Lung (tissue), 12 donors: ENCODE results near the gene PRR36. TPM values are rescaled to one million over a fixed set of nuclear protein-coding genes. Genes with fewer than 3 reads are reported as not detected.
A peak's percentile ranks its signal among the peaks of the same experiment; 100 is the strongest.

Experiments
- ATAC-seq: fragments of 200-7000 bp; cut with Tn5 transposase; one replicate; pipeline ENCODE4 v1.9.1; 2020; ENCODE audit warnings: moderate number of reproducible peaks; ENCODE audit not compliant: insufficient read depth, low FRiP score
- DNase-seq, 3 donors: peaks; one replicate each; pipeline ENCODE4 v3.0.0-alpha.2; 2013 to 2017
- H3K27ac ChIP-seq, 2 donors: one replicate each; pipeline ENCODE4 v1.5.1; 2013; ENCODE audit warnings: mild to moderate bottlenecking in 2 of 2, moderate library complexity in 2 of 2, control low read depth in 1 of 2, inconsistent platforms in 1 of 2, low read depth in 1 of 2, low read length in 1 of 2
- H3K27me3 ChIP-seq, 3 donors: one replicate each; pipeline ENCODE4 v1.5.1; 2013; ENCODE audit warnings: low read length in 2 of 3; ENCODE audit not compliant: control insufficient read depth in 3 of 3, insufficient read depth in 3 of 3
- H3K36me3 ChIP-seq, 4 donors: one replicate each; pipeline ENCODE4 v1.5.1; 2013; ENCODE audit warnings: low read length in 4 of 4, mild to moderate bottlenecking in 1 of 4, moderate library complexity in 1 of 4; ENCODE audit not compliant: control insufficient read depth in 4 of 4, insufficient read depth in 4 of 4
- H3K4me1 ChIP-seq, 5 donors: one replicate each; pipeline ENCODE4 v1.5.1; 2013; ENCODE audit warnings: low read length in 5 of 5, mild to moderate bottlenecking in 2 of 5, moderate library complexity in 1 of 5; ENCODE audit not compliant: control insufficient read depth in 5 of 5, insufficient read depth in 5 of 5
- H3K4me3 ChIP-seq: one replicate; pipeline ENCODE4 v1.5.1; 2013; ENCODE audit warnings: mild to moderate bottlenecking, control low read depth, moderate library complexity
- H3K9ac ChIP-seq, 2 donors: one replicate each; pipeline ENCODE4 v1.5.1; 2013; ENCODE audit warnings: low read length in 2 of 2, control low read depth in 1 of 2; ENCODE audit not compliant: insufficient read depth in 1 of 2
- H3K9me3 ChIP-seq, 4 donors: one replicate each; pipeline ENCODE4 v1.5.1; 2013; ENCODE audit warnings: low read length in 3 of 4, mild to moderate bottlenecking in 1 of 4, moderate library complexity in 1 of 4; ENCODE audit not compliant: control insufficient read depth in 4 of 4, insufficient read depth in 3 of 4
- whole genome bisulfite sequencing, 2 donors: extraction: QIAGEN DNeasy Blood & Tissue Kit; methylation state at CpG; one replicate each; pipeline ENCODE4 v1.1.7; 2013; 5-methylcytosine and 5-hydroxymethylcytosine counted together
- polyA plus RNA-seq, 2 donors: library from polyadenylated mRNA; stranded (reverse); fragments of 200-250 nt; gene quantifications; one replicate each; pipeline ENCODE4 v1.2.1, GENCODE V29; 2013
- total RNA-seq, 2 donors: library from RNA; depleted of rRNA in 1 of 2; stranded (reverse); fragments of >200 nt in 1 of 2; gene quantifications; one replicate each; pipeline ENCODE4 v1.2.1, GENCODE V29; 2014 to 2021
- TF ChIP-seq, protein P1 (sequence below): IDR thresholded peaks from 2 replicates; pipeline ENCODE4 v1.5.1; 2012; ENCODE audit warnings: mild to moderate bottlenecking; ENCODE audit errors: control extremely low read depth, extremely low read depth
- donor health status: control.
- donor health status: control.
- donor health status: Bipolar disorder and iron deficiency.
- donor health status: healthy.
- donor health status: DM: yes; HTN: yes; CAD: no.

PRR36 gene
- total and polyA plus RNA-seq, 4 donors = 0.30 to 3.4 (median 1.1) TPM

DNA sequence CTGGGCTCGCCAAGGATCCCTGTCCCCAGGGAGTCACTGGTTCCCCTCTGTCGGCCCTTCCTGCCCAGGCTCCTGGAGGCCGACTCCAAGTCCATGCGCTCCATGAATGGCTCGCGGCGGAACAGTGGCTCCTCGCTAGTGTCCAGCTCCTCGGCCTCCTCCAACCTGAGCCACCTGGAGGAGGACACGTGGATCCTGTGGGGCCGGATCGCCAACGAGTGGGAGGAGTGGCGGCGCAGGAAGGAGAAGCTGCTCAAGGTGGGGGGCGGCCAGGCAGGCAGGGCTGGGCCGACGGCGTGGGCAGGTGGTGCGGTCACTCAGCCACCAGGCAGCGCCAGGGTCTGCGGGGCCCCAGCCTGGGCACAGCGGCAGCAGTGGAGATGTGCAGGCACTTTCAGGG lies 26.5 kb downstream of the PRR36 start:
- Histone ChIP-seq H3K36me3 (peaks cover 0 to 6% (median 0%) of the 10 kb centered on the region in 4 donors), H3K9me3 (no peaks in the 10 kb centered on the region), H3K9ac (no peak overlapping the region), H3K4me1 (peaks cover 0 to 6% (median 0%) of the 10 kb centered on the region in 5 donors), H3K27ac (no peak overlapping the region), H3K27me3 (no peaks in the 10 kb centered on the region), H3K4me3 (no peak overlapping the region)
- WGBS, 2 donors = 93 to 96% methylated on average over 22 to 23 of the region's 23 CpGs
- DNase-seq (peak in 1 of 3 donors; percentile 10), ATAC-seq (no peak)
- TF ChIP-seq, protein P1, sequence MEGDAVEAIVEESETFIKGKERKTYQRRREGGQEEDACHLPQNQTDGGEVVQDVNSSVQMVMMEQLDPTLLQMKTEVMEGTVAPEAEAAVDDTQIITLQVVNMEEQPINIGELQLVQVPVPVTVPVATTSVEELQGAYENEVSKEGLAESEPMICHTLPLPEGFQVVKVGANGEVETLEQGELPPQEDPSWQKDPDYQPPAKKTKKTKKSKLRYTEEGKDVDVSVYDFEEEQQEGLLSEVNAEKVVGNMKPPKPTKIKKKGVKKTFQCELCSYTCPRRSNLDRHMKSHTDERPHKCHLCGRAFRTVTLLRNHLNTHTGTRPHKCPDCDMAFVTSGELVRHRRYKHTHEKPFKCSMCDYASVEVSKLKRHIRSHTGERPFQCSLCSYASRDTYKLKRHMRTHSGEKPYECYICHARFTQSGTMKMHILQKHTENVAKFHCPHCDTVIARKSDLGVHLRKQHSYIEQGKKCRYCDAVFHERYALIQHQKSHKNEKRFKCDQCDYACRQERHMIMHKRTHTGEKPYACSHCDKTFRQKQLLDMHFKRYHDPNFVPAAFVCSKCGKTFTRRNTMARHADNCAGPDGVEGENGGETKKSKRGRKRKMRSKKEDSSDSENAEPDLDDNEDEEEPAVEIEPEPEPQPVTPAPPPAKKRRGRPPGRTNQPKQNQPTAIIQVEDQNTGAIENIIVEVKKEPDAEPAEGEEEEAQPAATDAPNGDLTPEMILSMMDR = no peak

DNA sequence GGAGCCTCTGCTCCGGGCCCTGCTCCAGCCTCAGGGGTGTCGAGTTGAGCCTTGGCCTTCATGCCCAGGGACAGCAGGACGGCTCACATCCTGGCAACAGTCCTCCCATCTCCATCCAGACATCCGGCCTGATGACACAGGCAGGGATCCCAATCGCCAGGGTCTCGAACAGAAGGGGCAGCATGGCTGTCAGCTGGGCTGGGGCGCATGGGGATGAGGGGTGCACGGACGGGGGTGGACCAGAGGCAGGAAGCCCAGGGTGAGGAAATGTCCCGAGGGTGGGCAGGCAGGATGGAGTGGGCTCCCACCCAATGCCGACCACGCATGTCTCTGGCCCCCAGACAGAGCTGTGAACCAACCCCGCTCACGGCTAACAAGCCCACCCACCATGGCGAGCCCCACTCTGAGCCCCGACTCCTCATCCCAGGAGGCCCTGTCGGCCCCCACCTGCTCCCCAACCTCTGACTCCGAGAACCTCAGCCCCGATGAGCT lies 28.0 kb downstream of the PRR36 start:
- no peaks in the 10 kb centered on the region for H3K27me3 ChIP-seq
- DNase-seq (peak in 1 of 3 donors; percentile 8), ATAC-seq (no peak)
- TF ChIP-seq, protein P1 = no peak
- peaks cover 0 to 6% (median 0%) of the 10 kb centered on the region in 5 donors for H3K4me1 ChIP-seq
- no peak overlapping the region for H3K9ac ChIP-seq
- H3K27ac ChIP-seq = no peak overlapping the region
- no peak overlapping the region for H3K4me3 ChIP-seq
- peaks cover 0 to 5% (median 0%) of the 10 kb centered on the region in 4 donors for H3K36me3 ChIP-seq
- no peaks in the 10 kb centered on the region for H3K9me3 ChIP-seq
- 86 to 90% methylated on average over 19 of the region's 19 CpGs for WGBS, 2 donors

DNA sequence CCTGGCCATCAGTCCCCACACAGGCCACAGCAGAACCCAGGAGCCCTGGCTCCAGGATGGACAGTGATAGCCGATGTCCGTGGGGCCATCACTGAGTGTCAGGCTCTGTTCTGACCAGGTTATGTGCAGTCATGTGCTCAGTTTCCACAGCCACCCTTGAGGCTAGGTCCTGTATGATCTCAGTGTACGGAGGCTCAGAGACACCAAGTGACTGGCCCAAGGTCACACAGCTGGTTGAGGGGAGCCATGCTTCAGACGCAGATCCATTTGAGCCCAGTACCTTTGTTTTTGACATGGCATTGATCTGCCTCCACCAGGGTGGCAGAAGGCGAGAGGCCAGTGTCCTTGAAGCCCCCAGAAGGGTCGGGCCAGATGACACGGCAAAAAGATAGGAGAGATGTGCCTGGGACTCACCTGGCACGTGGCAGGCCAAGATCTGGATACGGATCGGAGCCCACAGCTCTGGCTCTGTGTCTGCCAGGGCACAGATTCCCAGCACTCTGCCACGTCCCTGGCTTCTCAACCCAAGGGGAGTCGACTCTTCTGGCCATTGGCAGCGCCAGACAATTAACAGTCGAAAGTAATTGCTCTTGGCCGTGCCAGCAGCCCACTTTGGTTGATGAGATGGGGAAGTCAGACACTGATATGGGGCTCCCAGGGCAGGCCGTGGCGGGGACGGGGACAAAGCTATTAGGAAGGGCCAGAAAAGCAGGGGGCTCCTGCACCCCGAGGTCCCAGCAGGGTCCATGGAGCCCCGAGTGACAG lies 28.6 kb downstream of the PRR36 start:
- Histone ChIP-seq H3K36me3 (peaks cover 0 to 5% (median 0%) of the 10 kb centered on the region in 4 donors), H3K27me3 (no peaks in the 10 kb centered on the region), H3K9ac (no peak overlapping the region), H3K4me1 (peaks cover 0 to 6% (median 0%) of the 10 kb centered on the region in 5 donors), H3K27ac (no peak overlapping the region), H3K9me3 (no peaks in the 10 kb centered on the region), H3K4me3 (no peak overlapping the region)
- DNase-seq (peak in 1 of 3 donors; percentile 5), ATAC-seq (no peak)
- 92 to 93% methylated on average over 17 to 20 of the region's 20 CpGs for whole genome bisulfite sequencing, 2 donors
- TF ChIP-seq, protein P1 = no peak
